HepG2 (cell line): ENCODE results near the gene UGT1A4. TPM values are rescaled to one million over a fixed set of nuclear protein-coding genes. Genes with fewer than 3 reads are reported as not detected.

Source experiments
- CEBPB ChIP-seq: IDR thresholded peaks from 2 replicates; pipeline ENCODE4 v1.6.1; 2011; ENCODE audit warnings: low read depth, low read length, improper control_type of control experiment, borderline replicate concordance
- ELF1 ChIP-seq: sonication (generic); formaldehyde crosslinking; IDR thresholded peaks from 2 replicates; pipeline ENCODE4 v1.4.0; 2020; ENCODE audit warnings: missing genetic modification reagents
- FOXC1 ChIP-seq: sonication (generic); formaldehyde crosslinking; IDR thresholded peaks from 2 replicates; pipeline ENCODE4 v1.8.0; 2022; ENCODE audit warnings: mild to moderate bottlenecking, missing genetic modification reagents, borderline replicate concordance
- FOXO1 ChIP-seq: sonication (generic); formaldehyde crosslinking; IDR thresholded peaks from 2 replicates; pipeline ENCODE4 v1.4.0; 2020; ENCODE audit warnings: missing genetic modification reagents
- HHEX ChIP-seq: IDR thresholded peaks from 2 replicates; pipeline ENCODE4 v1.6.1; 2016; ENCODE audit warnings: control low read depth
- HNF4G ChIP-seq, 2 experiments: sonication (generic) in 1 of 2; formaldehyde crosslinking in 1 of 2; IDR thresholded peaks; 2 replicates each; pipeline versions ENCODE4 v1.4.0 to v1.6.1; 2011 to 2020; ENCODE audit warnings: borderline replicate concordance in 2 of 2, low read depth in 2 of 2, mild to moderate bottlenecking in 2 of 2, low read length in 1 of 2, missing genetic modification reagents in 1 of 2, moderate library complexity in 1 of 2
- HOXA9 ChIP-seq: sonication (generic); formaldehyde crosslinking; IDR thresholded peaks from 2 replicates; pipeline ENCODE4 v1.8.1; 2022; ENCODE audit warnings: missing genetic modification reagents, mild to moderate bottlenecking, moderate library complexity, borderline replicate concordance
- KDM4B ChIP-seq: sonication (generic); formaldehyde crosslinking; IDR thresholded peaks from 2 replicates; pipeline ENCODE4 v1.4.0; 2020; ENCODE audit warnings: missing genetic modification reagents
- KDM6A ChIP-seq: IDR thresholded peaks from 2 replicates; pipeline ENCODE4 v1.6.1; 2016; ENCODE audit warnings: low read depth
- NFIC ChIP-seq: IDR thresholded peaks from 2 replicates; pipeline ENCODE4 v1.6.1; 2012; ENCODE audit warnings: mild to moderate bottlenecking, low read length, inconsistent platforms
- RNF219 ChIP-seq: sonication (generic); formaldehyde crosslinking; IDR thresholded peaks from 2 replicates; pipeline ENCODE4 v1.5.0; 2020; ENCODE audit warnings: mild to moderate bottlenecking, missing genetic modification reagents
- ZBTB33 ChIP-seq: sonication (generic); formaldehyde crosslinking; IDR thresholded peaks from 2 replicates; pipeline ENCODE4 v1.4.0; 2020; ENCODE audit warnings: missing genetic modification reagents
- ZNF24 ChIP-seq: fragments of 450-650 bp; IDR thresholded peaks from 2 replicates; pipeline ENCODE4 v1.6.1; 2017; ENCODE audit warnings: antibody characterized with exemption, mild to moderate bottlenecking
- ZNF317 ChIP-seq: sonication (generic); formaldehyde crosslinking; IDR thresholded peaks from 2 replicates; pipeline ENCODE4 v1.5.0; 2020; ENCODE audit warnings: mild to moderate bottlenecking, missing genetic modification reagents
- ZNF333 ChIP-seq: sonication (generic); formaldehyde crosslinking; IDR thresholded peaks from 2 replicates; pipeline ENCODE4 v1.4.0; 2020; ENCODE audit warnings: mild to moderate bottlenecking, missing genetic modification reagents, borderline replicate concordance
- ZNF672 ChIP-seq: sonication (generic); formaldehyde crosslinking; IDR thresholded peaks from 2 replicates; pipeline ENCODE4 v1.8.1; 2022; ENCODE audit warnings: missing genetic modification reagents
- ZNF704 ChIP-seq: sonication (generic); formaldehyde crosslinking; IDR thresholded peaks from 2 replicates; pipeline ENCODE4 v1.8.1; 2023; ENCODE audit warnings: mild to moderate bottlenecking, inconsistent platforms, moderate library complexity, missing genetic modification reagents, borderline replicate concordance
- ZNF777 ChIP-seq: sonication (generic); formaldehyde crosslinking; IDR thresholded peaks from 2 replicates; pipeline ENCODE4 v1.4.0; 2020; ENCODE audit warnings: missing genetic modification reagents
- polyA plus RNA-seq, 8 experiments: library from polyadenylated mRNA; depleted of rRNA in 3 of 8; stranded (reverse) in 7 of 8; unstranded in 1 of 8; fragments of >200 nt; fragmentation: Illumina TruSeq in 4 of 8; extraction: Trizol in 4 of 8; gene quantifications; 2 replicates each; pipeline versions ENCODE4 v1.2.1 to v1.2.3, GENCODE V29; 2011 to 2016; ENCODE audit warnings: low read depth in 4 of 8, missing spikeins in 1 of 8, mixed read lengths in 1 of 8; ENCODE audit not compliant: insufficient read depth in 1 of 8
- total RNA-seq, 5 experiments: library from RNA; depleted of rRNA; stranded (reverse); fragments of >200 nt; fragmentation: Illumina TruSeq; extraction: Trizol; gene quantifications; 2 replicates each; pipeline ENCODE4 v1.2.3, GENCODE V29; 2016; ENCODE audit warnings: low read depth in 1 of 5
- TF ChIP-seq, protein P1 (sequence below): sonication (generic); formaldehyde crosslinking; IDR thresholded peaks from 2 replicates; pipeline ENCODE4 v1.4.0; 2020; ENCODE audit warnings: missing genetic modification reagents, borderline replicate concordance

UGT1A4 gene
- total and polyA plus RNA-seq, 2 of the 13 experiments (the other 11 are each of a cell fraction or from before 2014, with no cell fraction given): not detected

DNA sequence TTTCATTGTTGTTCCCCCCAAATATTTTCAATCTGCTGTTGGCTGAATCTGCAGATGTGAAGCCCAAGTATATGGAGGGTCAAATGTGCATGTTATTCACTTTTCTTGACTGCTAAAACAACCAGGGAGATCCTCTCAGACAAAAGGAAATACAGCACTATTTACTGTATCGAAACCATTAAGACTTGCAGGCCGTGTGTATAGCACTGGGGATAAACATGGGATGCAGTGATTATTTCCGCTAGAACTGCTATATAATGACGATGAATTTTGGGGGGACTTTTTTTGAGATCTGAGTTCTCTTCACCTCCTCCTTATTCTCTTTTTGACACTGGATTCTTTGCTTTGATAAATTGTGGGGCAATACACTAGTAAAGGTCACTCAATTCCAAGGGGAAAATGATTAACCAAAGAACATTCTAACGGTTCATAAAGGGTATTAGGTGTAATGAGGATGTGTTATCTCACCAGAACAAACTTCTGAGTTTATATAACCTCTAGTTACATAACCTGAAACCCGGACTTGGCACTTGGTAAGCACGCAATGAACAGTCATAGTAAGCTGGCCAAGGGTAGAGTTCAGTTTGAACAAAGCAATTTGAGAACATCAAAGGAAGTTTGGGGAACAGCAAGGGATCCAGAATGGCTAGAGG is 38.0 kb downstream of the UGT1A4 start (continued):
- TF ChIP-seq RNF219 (CRISPR knock-in tag) (no peak), ZNF704 (no peak; the same call in 1 of the 2 replicates), ZNF317 (peak; percentile 74; the same call in 1 of the 2 replicates), FOXO1 (peak; percentile 86; the same call in 1 of the 2 replicates), KDM6A (peak; percentile 71), ELF1 (CRISPR knock-in tag) (peak; percentile 39; the same call in 1 of the 2 replicates), ZNF24 (peak; percentile 43; the same call in 1 of the 2 replicates), HHEX (CRISPR knock-in tag) (peak; percentile 100), KDM4B (CRISPR knock-in tag) (no peak), HOXA9 (CRISPR knock-in tag) (peak; percentile 84; the same call in 1 of the 2 replicates), ZBTB33 (CRISPR knock-in tag) (peak; percentile 51; the same call in 1 of the 2 replicates), ZNF333 (CRISPR knock-in tag) (no peak; the same call in 1 of the 2 replicates), FOXC1 (CRISPR knock-in tag) (peak; percentile 66; the same call in 1 of the 2 replicates), NFIC (peak; percentile 98), ZNF777 (CRISPR knock-in tag) (no peak), ZNF672 (CRISPR knock-in tag) (peak; percentile 67; the same call in 1 of the 2 replicates), HNF4G (IDR thresholded peaks at IDR 0.05; ENCODE audit: borderline replicate concordance, low read depth, low read length) (peak; percentile 97), HNF4G (CRISPR knock-in tag; IDR thresholded peaks at IDR 0.05; ENCODE audit: borderline replicate concordance, low read depth) (peak; percentile 92), CEBPB (peak; percentile 82; the same call in 1 of the 2 replicates)
- TF ChIP-seq, protein P1, sequence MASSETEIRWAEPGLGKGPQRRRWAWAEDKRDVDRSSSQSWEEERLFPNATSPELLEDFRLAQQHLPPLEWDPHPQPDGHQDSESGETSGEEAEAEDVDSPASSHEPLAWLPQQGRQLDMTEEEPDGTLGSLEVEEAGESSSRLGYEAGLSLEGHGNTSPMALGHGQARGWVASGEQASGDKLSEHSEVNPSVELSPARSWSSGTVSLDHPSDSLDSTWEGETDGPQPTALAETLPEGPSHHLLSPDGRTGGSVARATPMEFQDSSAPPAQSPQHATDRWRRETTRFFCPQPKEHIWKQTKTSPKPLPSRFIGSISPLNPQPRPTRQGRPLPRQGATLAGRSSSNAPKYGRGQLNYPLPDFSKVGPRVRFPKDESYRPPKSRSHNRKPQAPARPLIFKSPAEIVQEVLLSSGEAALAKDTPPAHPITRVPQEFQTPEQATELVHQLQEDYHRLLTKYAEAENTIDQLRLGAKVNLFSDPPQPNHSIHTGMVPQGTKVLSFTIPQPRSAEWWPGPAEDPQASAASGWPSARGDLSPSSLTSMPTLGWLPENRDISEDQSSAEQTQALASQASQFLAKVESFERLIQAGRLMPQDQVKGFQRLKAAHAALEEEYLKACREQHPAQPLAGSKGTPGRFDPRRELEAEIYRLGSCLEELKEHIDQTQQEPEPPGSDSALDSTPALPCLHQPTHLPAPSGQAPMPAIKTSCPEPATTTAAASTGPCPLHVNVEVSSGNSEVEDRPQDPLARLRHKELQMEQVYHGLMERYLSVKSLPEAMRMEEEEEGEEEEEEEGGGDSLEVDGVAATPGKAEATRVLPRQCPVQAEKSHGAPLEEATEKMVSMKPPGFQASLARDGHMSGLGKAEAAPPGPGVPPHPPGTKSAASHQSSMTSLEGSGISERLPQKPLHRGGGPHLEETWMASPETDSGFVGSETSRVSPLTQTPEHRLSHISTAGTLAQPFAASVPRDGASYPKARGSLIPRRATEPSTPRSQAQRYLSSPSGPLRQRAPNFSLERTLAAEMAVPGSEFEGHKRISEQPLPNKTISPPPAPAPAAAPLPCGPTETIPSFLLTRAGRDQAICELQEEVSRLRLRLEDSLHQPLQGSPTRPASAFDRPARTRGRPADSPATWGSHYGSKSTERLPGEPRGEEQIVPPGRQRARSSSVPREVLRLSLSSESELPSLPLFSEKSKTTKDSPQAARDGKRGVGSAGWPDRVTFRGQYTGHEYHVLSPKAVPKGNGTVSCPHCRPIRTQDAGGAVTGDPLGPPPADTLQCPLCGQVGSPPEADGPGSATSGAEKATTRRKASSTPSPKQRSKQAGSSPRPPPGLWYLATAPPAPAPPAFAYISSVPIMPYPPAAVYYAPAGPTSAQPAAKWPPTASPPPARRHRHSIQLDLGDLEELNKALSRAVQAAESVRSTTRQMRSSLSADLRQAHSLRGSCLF: no peak
